ENCODE results near the gene CZIB.

GRCh38 chr1:53250325-53250724, 29.9 kb upstream of the CZIB start:
- TF ChIP-seq CTCF (IDR thresholded peaks at IDR 0.05) (no peak), EP300 (IDR thresholded peaks at IDR 0.05) (no peak), POLR2A (IDR thresholded peaks at IDR 0.05) (no peak), POLR2AphosphoS5 (IDR thresholded peaks at IDR 0.05) (no peak)
